ENCODE measurements around the gene ZNF805.
"Not testable (repeated sequence)": the region's sequence is repeated elsewhere in the genome, so short reads cannot be mapped to it uniquely, and the experiment has no call there.

Gene ZNF805

GRCh38 chr19:57269515-57270250, 29.3 kb downstream of the ZNF805 start:
- no peak for DNase-seq

GRCh38 chr19:57271280-57271679, 30.8 kb downstream of the ZNF805 start:
- no peak for DNase-seq

- DNase-seq: no peak
Measured at GRCh38 chr19:57273014-57273413, 32.6 kb downstream of the ZNF805 start.

DNA sequence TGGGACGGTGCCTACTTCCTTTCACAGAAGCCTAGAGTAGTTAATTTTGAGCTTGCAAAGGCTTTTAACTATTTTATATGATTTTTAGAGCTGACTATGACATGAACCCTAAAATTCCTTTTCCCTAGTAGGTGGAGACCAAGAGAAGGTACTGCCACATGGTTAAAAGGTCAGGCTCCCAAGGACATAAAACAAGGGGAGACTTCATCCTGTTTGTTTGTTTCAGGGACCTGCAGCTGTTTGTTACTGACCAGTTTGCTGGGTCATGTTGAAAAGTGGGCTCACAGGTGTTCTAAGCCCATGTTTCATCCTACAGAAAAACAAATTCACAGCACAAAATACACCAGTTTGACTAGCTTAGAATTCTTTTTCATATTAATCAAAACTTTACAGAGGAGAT, 36.0 kb downstream of the ZNF805 start:
- no peak for DNase-seq

DNA sequence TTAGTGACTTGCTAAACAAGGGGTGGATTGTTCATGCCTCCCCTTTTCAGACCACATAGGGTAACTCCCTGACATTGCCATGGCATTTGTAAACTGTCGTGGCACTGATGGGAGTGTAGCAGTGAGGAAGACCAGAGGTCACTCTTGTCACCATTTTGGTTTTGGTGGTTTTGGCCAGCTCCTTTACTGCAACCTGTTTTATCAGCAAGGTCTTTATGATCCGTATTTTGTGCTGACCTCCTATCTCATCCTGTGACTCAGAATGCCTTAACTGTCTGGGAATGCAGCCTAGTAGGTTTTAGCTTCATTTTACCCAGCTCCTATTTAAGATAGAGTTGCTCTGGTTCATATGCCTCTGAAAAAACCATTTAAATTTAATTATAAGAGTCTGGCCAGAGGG, 38.0 kb downstream of the ZNF805 start:
- DNase-seq: not testable (repeated sequence)

- DNase-seq: peak; percentile 73
Measured at GRCh38 chr19:57279418-57280164, 39.2 kb downstream of the ZNF805 start.

DNA sequence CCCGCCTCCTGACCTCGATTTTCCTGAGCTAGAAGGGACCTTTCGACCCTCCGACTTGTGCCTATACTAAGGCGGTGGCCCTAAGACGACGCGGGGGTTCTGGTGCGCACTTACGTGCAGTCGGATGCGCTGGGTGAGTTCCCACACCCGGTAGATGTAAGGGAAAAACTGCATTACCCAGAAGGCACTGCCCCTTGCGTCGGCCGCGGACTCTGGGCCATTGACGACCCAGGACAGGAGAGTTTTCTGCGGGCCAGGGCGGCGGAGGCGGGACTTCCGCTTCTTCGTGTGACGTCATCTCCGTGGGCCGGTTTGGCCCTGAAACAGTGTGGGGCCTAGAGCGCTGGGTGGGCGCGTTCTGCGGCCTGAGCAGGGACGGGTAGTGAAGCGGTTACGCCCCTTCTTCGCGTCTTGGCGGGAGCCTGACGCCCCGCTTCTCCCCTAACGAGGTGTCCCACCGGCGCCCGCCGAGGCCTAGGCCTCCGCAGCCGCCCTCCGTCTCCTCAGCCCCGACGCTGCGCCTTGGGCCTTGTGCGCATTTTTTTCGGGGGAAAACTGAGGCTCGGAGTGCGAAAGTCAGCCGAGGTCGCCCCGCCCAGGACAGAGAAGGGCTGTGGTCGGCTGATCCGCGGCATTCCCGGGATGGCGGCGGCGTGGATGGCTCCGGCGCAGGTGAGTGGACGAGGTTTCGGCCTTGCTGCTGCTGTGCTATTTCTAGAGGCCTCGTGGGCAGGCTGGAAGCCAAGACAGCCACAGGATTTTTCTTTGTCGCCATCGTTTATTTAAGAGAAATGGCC, 39.9 kb downstream of the ZNF805 start, which contains the start of gene ZNF460:
Gene ZNF460 (plus strand): TSS at position 321 of the 797 bp plus-strand sequence. CDS start 322 bp downstream, at position 643.
- DNase-seq: peak; percentile 96

- no peak for DNase-seq
Measured at GRCh38 chr19:57280962-57281400, 40.5 kb downstream of the ZNF805 start.

DNA sequence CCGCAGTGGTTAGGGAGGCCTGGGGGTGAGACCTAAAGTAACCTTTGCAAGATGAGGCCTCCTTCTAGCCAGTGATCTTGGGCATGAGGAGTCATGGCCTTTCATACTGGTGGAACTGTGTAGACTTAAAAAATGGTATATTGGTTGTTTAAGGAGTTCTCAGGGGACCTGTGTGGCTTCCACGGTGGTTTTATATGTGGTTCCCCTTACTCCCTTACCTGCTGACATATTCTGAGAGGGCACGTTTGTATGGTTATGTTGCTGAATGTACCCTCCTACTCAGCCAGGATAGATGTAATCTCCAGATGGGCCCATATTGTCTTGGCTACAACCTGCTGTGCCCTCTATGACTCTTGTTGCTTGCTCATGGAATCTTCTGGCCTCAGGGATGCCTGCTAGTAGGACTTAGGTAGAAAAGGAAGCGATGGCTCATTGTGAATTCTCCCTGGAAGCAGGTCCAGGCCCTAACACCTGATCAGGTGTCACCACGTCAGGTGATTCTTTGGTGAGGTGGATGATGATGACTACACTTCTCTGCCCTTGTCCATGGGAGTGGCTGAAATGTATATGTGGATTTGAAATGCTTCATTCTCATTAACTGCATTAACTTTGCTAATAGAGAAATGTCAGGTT, 41.7 kb downstream of the ZNF805 start:
- DNase-seq: no peak

DNA sequence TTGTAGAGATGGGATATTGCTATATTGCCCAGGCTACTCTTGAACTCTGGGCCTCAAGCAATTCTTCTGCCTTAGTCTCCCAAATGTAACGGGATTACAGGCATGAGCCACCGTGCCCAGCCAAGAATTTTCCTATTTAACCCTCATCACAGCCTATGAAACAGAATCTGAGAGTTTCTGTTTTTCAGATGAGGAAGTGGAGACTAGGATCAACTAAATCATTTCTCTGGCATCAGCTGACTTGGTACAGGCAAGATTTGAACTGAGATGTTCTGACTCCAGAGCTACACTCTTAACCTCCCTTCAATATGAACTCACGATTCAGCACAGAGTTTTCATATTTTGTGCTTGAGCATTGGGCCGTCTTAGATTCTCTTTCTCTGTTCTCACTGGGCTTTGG, 47.9 kb downstream of the ZNF805 start:
- DNase-seq: no peak

GRCh38 chr19:57290970-57291369, 50.5 kb downstream of the ZNF805 start:
- no peak for DNase-seq

DNA sequence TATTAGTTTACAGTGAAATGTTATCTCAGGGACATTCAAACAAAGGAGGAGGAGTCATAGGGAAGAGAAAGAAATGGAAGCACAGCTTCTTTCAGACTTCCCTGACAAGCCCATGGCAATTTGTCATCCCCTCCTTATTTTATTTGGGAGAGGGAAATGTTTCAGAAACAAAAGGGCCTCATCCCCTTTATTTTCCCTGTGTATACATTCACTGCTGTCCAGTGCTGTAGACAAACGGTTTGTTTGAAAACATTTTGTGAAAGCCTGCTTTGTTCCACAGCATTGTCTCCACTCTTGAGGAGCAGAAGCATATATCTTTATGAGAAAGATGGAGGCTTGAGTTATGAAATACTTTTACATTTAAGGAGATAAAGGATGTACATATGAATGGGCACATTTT, 52.1 kb downstream of the ZNF805 start:
- DNase-seq: no peak

DNA sequence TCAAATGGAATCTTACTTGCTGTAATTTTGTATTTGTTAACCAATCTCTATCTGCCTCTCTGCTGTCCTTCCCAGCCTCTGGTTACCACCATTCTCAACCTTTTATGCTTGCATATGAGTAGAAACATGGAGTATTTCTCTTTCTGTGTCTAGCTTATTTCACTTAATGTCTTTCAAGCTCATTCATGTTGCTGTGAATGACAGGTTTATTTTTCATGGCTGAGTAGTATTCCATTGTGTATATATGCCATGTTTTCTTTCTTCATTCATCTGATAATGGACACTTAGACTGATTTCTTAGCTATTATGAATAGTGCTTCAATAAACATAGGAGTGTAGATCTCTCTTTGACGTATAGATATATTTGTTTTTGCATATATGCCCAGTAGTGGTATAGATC, 53.3 kb downstream of the ZNF805 start:
- DNase-seq: no peak

- DNase-seq: no peak
Measured at GRCh38 chr19:57302020-57302465, 61.6 kb downstream of the ZNF805 start.

DNA sequence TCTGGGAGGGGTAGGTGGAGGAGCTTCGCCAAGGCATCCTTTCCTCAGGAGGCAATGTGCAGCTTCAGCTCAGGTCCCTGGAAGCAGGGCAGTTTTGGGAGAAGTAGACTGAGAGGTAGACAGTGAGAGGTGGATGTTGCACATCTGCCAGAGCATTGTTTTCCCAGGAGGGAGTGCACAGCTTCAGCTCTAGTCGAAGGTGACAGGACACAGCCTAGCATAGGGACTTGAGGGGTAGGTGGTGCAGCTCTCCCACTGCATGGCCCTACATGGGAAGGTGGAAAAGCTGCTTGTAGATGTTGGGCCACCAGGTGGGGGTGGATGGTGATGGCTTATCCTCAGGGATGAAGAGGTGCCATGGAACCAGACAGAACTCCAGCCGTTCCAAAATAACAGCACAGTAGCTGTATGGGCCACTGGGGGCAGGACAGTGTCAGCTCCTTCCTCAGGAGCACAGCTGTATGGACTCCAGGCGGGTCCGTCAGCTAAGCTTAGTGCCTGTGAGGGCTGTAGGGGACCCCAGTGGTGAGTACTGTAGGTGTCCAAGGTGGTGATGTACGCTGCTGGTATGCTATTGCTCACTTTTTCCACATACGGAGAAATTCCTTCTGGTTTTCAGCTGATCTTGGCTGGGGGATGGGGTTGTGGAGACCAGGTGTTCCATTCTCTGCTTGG, 62.4 kb downstream of the ZNF805 start:
- DNase-seq: no peak
